HG02981 (cell line): ENCODE data around the gene EPS8L1.
"Not testable (repeated sequence)": the region's sequence is repeated elsewhere in the genome, so short reads cannot be mapped to it uniquely, and the experiment has no call there.

Experiments
- ATAC-seq: cut with Tn5 transposase; IDR thresholded peaks from one replicate; pipeline ENCODE4 v1.9.1; 2021; ENCODE audit warnings: mild to moderate bottlenecking, moderate library complexity; ENCODE audit not compliant: unreplicated experiment

Gene EPS8L1

DNA sequence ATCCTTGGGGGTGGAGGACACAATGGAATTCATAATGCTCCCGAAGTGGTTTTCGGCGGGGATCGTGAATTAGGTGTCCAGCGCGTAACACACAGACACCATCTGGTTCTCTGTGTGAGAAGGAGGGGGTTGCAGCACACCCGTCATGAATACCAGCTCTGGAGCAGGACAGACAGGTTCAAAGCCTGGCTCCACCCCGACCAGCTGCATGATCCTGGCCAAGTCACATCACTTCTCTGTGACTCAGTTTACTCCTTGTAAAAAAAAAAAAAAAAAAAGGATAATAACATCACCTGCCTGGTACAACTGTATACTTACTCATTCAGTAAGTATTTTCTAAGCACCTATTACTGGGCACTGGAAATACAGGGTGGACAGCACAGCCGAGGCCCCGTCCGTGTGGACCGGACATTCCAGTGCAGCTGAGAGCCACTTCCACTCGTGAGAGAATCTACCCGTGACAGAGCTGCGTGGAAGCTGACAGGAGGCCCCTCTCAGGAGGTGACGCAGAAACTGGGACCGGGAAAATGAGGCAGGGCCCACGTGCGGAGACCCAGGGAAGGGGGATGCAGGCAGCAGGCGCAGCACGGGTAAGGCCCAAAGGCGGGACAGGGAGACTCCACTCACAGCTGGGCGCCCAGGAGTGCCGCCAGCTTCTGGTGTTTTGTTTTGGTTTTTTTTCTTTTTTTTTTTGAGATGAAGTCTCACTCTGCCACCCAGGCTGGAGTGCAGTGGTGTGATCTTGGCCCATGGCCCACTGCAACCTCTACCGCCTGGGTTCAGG is 24.7 kb upstream of the EPS8L1 start:
- no peak for ATAC-seq

DNA sequence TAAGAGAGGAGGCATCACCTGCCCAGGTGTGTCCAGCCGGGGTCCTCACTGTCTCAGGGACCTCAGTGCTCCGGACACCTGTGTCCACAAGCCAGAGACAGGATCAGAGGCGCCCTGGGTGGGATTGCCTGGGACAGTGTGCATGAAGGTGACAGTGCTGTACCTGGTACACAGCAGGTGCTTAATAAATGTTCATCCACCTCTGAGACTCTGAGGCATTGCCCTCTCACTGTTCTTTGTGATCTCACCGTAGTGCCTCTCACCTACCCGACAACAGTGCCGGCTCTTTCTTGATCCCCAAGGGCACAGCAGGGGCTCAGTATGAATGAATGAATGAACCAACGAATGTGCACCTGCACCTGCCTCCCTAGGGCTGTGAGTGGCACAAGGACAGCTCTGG is 21.9 kb upstream of the EPS8L1 start:
- ATAC-seq: no peak

GRCh38 chr19:55056827-55057226 is 18.8 kb upstream of the EPS8L1 start:
- no peak for ATAC-seq

- no peak for ATAC-seq
These were observed 16.7 kb upstream of the EPS8L1 start for GRCh38 chr19:55058781-55059610.

DNA sequence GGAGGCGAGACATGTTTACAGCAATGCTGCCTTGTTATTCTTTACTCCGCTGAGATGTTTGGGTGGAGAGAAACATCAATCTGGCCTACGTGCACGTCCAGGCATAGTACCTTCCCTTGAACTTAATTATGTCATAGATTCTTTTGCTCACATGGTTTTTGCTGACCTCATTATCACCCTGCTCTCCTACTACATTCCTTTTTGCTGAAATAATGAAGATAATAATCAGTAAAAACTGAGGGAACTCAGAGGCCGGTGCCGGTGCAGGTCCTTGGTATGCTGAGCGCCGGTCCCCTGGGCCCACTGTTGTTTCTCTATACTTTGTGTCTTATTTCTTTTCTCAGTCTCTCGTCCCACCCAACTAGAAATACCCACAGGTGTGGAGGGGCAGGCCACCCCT is 15.4 kb upstream of the EPS8L1 start:
- not testable (repeated sequence) for ATAC-seq

DNA sequence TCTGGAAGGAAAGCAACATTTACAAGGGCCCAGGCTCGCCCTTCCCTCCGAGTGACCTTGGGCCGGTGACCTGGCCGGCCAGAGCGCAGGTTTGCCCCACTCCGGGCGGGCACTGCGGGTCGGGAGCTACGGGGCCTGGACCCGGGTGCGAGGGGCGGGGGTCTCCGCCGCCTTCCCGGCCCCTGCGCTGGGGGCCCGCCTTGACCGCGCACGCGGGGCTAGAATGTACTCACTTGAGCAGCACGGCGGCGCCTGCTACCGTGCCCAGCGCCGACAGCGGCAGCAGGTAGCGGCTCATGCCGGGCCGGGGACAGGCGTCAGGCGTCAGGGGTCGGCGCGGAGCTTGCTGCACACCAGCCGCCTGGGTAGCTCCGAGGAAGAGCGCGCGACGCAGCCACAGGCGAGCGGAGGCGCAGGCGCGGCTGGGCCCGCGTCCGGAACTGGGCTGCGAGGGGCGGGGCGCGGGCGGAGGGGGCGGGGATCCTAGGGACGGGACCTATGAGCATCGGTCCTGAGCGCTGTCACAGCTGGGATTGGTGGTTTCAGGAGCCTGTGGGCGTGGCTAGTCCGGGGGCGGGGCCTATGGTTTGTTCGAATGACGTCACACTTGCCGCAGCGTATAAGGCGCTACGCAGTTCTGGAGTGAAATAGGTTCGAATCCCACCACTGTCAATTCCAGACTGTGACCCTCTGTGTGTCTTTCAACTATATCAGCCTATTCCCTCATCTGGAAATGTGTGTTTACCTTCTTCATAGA is 12.8 kb upstream of the EPS8L1 start, which contains the start of gene RDH13:
Gene RDH13 (minus strand): TSS at position 414 of the 757 bp plus-strand sequence. CDS start 116 bp downstream, at position 298.
- ATAC-seq: peak; percentile 88

- ATAC-seq: no peak
These were observed 12.2 kb upstream of the EPS8L1 start for GRCh38 chr19:55063492-55063843.

- not testable (repeated sequence) for ATAC-seq
These were observed 10.2 kb upstream of the EPS8L1 start for GRCh38 chr19:55065516-55065915.

DNA sequence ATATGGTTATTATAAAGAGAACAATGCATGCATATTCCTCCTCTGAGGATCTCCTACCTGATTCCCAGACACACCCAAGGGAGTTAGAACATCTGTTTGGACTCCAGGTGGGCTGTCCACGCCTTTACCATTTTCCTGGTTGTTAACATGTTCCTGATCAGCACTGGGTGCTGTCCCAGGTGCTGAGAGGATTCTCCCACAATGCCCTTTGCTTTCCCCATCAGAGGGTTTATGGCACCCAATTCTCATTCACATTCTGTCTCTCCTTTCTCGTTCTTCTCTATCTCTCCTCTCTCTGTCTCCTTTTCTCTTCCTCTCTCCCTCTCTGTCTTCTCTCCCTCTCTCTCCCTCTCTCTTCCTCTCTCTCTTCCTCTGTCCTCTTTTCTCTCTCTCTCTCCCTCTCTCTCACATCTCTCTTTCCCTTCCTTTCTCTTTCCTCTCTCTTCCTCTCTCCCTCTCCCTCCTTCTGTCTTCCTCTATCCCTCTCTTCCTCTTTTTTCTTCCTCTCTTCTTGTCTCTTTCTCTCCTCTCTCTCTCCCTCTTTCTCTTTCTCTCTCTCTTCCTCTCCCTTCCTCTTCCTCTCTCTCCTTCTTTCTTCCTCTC is 9.5 kb upstream of the EPS8L1 start:
- ATAC-seq: no peak

- no peak for ATAC-seq
These were observed 7.8 kb upstream of the EPS8L1 start for GRCh38 chr19:55067869-55068268.

GRCh38 chr19:55068950-55069864 is 6.5 kb upstream of the EPS8L1 start:
- no peak for ATAC-seq

- ATAC-seq: no peak
These were observed 5.8 kb upstream of the EPS8L1 start for GRCh38 chr19:55069865-55070197.

- ATAC-seq: no peak
These were observed 5.1 kb upstream of the EPS8L1 start for GRCh38 chr19:55070466-55071128.

DNA sequence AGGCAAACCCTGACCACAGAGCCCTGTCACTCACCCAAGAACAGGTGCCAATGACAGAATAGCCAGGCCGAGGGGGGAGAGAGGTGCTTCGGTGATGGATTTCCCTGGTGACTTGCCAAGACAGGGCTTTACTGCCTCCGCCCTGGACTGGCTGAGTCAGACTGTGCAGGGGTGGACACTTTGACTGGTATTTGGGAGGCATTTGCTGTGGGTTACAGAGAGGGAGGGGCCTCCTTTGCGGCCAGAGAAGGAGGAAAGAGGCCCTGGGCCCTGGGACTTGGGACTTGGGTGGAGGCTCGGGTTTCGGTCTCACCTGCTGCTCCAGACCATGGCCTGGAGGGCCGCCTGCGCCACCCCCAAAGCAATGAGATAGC is 4.6 kb upstream of the EPS8L1 start:
- ATAC-seq: no peak

- ATAC-seq: no peak
These were observed 3.8 kb upstream of the EPS8L1 start for GRCh38 chr19:55071913-55072312.

DNA sequence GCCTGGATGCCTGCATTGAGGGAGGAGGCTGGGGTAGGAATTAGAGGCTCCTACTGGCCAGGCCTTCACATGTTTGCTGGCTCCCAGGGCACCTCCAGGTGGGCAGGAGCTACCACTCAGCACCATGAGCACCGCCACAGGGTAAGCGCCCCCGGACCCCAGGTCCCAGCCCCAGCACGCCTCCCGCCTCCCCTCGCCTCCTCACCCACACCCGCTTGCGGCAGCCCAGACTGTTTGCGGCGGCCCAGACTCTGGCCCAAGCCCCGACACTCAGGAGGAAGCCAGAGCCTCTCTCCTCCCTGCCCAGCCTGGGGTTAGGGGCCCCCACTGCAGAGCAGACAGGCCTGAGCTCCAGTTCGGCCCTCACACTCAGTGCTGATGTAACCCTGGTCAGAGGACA is 652 bp downstream of the EPS8L1 start:
- ATAC-seq: no peak

DNA sequence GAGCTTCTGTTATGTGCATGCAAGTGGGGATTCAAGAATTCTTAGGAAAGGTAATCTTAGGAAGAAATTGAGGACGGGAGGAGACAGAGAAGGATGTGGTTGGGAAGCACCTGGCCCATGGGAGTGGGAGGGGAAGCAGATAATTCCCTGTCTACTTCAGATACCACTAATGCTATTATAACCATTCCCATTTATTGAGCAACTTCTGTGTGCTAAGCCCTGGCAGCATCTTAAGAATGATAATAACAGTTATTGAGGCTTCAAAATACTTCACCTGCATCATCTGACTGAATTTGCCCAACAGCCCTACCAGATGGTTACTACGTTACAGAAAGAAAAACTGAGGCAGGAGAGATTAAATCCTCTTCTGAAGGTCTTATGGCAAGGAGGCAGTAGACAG is 1.4 kb downstream of the EPS8L1 start:
- ATAC-seq: no peak

DNA sequence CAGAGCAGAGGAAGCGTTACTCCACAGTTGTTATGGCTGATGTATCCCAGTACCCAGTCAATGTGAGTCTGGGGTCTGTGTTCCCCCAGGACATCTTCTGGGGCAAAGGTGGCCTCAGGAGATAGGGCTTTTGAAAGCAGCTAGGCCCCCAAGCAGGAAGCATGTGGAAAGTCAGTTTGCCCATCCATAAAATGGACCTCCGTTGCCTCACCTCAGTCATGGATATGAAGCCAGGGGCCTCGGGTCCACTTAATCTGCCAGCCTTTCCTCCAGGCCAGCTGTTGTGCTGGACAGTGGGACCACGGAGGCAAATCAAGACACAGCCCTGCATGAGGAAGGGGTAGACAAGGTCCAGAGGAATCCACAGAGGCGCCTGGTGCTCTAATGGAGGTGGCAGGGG is 3.3 kb downstream of the EPS8L1 start:
- no peak for ATAC-seq

- ATAC-seq: no peak
These were observed 3.9 kb downstream of the EPS8L1 start for GRCh38 chr19:55079400-55080038.
